GM12878 (cell line): ENCODE measurements around the gene RIC1. TPM values are rescaled to one million over a fixed set of nuclear protein-coding genes. Genes with fewer than 3 reads are reported as not detected.

ENCODE experiments used
- ATF7 ChIP-seq: fragments of 450-650 bp; IDR thresholded peaks from 2 replicates; pipeline ENCODE4 v1.6.1; 2016; ENCODE audit warnings: low read depth, mild to moderate bottlenecking
- CEBPB ChIP-seq, 2 experiments: fragments of 150-350 bp in 1 of 2; IDR thresholded peaks; 2 replicates each; pipeline ENCODE4 v1.6.1; 2012 to 2014; ENCODE audit warnings: low read depth in 2 of 2, low read length in 2 of 2, borderline replicate concordance in 1 of 2, inconsistent platforms in 1 of 2
- GATAD2B ChIP-seq: fragments of 450-650 bp; conservative IDR thresholded peaks from 2 replicates; pipeline ENCODE4 v1.6.1; 2017; ENCODE audit warnings: low read depth, mild to moderate bottlenecking, moderate library complexity
- HDAC2 ChIP-seq: fragments of 200-600 bp; sonication (generic); IDR thresholded peaks from 2 replicates; pipeline ENCODE4 v1.6.1; 2017
- MAX ChIP-seq: IDR thresholded peaks from 2 replicates; pipeline ENCODE4 v1.6.1; 2012; ENCODE audit warnings: low read depth, low read length, improper control_type of control experiment
- MEF2A ChIP-seq: IDR thresholded peaks from 2 replicates; pipeline ENCODE4 v1.6.1; 2011; ENCODE audit warnings: low read depth, mild to moderate bottlenecking, low read length, moderate library complexity; ENCODE audit not compliant: insufficient read depth
- MXI1 ChIP-seq: fragments of 150-350 bp; IDR thresholded peaks from 2 replicates; pipeline ENCODE4 v1.6.1; 2011; ENCODE audit warnings: low read depth, mild to moderate bottlenecking, inconsistent platforms, low read length, improper control_type of control experiment
- NFYB ChIP-seq: IDR thresholded peaks from 2 replicates; pipeline ENCODE4 v1.6.1; 2011; ENCODE audit warnings: low read depth, mild to moderate bottlenecking, low read length, improper control_type of control experiment, moderate library complexity; ENCODE audit not compliant: insufficient read depth
- RUNX3 ChIP-seq: IDR thresholded peaks from 2 replicates; pipeline ENCODE4 v1.6.1; 2012; ENCODE audit warnings: low read length, inconsistent platforms
- SREBF1 ChIP-seq: IDR thresholded peaks from 2 replicates; pipeline ENCODE4 v1.6.1; 2012; ENCODE audit warnings: mild to moderate bottlenecking, low read length
- SREBF2 ChIP-seq: IDR thresholded peaks from 2 replicates; pipeline ENCODE4 v1.6.1; 2012; ENCODE audit warnings: mild to moderate bottlenecking, low read length
- TCF3 ChIP-seq: IDR thresholded peaks from 2 replicates; pipeline ENCODE4 v1.6.1; 2012; ENCODE audit warnings: low read depth, mild to moderate bottlenecking, low read length, borderline replicate concordance; ENCODE audit not compliant: insufficient read depth
- YY1 ChIP-seq: IDR thresholded peaks from 2 replicates; pipeline ENCODE4 v1.6.1; 2011; ENCODE audit warnings: low read depth, mild to moderate bottlenecking, low read length
- ZBED1 ChIP-seq: IDR thresholded peaks from 2 replicates; pipeline ENCODE4 v1.6.1; 2016; ENCODE audit warnings: borderline replicate concordance
- polyA plus RNA-seq, 11 experiments: library from polyadenylated mRNA; depleted of rRNA in 4 of 11; unstranded in 6 of 11; stranded (reverse) in 5 of 11; fragments of >200 nt; fragmentation: Nextera tagmentation in 4 of 11; fragmentation: Illumina TruSeq in 1 of 11; extraction: Ambion mirVana in 4 of 11; extraction: Trizol in 1 of 11; gene quantifications; 1 replicate in 1 of 11; 2 replicates in 10 of 11; pipeline versions ENCODE4 v1.2.1 to v1.2.3, GENCODE V29; 2011 to 2016; ENCODE audit warnings: inconsistent platforms in 2 of 11, missing spikeins in 2 of 11, low read depth in 1 of 11
- total RNA-seq, 4 experiments: library from RNA; depleted of rRNA in 3 of 4; stranded (reverse); fragments of >200 nt in 3 of 4; fragmentation: Illumina TruSeq in 1 of 4; extraction: Trizol in 1 of 4; gene quantifications; 2 replicates each; pipeline versions ENCODE4 v1.2.1 to v1.2.3, GENCODE V29; 2013 to 2021
- TF ChIP-seq, protein P1 (sequence below): fragments of 450-650 bp; IDR thresholded peaks from 2 replicates; pipeline ENCODE4 v1.6.1; 2018; ENCODE audit warnings: mild to moderate bottlenecking, low read depth, moderate library complexity; ENCODE audit not compliant: partially characterized antibody

Gene RIC1
- total and polyA plus RNA-seq, 10 of the 15 experiments (the other 5 are each of a cell fraction or from before 2014, with no cell fraction given), result 6.2 to 59.8 (median 33.3) TPM

DNA sequence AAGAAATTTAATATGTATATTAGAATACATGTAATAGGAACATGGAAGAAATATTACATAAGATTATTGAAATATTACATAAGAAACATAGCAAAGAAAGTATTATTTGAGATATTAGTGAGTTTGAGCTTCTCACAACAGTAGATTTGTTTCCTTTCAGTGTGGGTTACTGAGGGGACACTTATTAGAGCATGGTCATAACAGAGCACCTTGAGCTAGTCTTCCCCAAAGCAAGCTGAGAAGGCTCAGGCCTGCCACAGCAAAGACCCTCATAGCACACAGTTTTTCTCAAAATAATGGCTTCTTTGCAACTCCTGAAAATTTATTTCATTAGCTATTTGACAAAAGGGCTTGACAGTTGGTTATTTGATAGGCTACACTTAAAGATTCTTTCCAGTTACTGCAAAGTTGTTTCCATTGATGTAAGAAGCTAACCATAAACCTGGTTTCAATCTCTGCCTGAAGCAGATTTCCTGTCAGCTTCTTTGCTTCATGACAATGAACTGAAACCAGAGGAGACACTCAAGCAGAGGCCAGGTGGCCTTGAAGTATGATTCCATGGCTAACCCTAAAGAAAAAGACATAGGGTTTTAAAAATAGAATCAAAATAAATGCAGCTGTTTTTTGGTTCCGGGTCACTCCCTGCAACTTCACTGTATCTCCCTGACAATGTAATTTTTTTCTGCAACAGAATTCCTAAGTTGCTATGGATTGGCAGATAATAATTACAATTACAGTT, 135.4 kb downstream of the RIC1 start (continued):
- TF ChIP-seq MEF2A, result peak; percentile 64
- no peak for TF ChIP-seq ZBED1
- no peak for TF ChIP-seq NFYB
- TF ChIP-seq HDAC2, result no peak
- TF ChIP-seq MXI1, result no peak
- no peak for TF ChIP-seq YY1
- TF ChIP-seq TCF3, result peak; percentile 58; the same call in 1 of the 2 replicates
- TF ChIP-seq SREBF1, result no peak
- TF ChIP-seq, protein P1, sequence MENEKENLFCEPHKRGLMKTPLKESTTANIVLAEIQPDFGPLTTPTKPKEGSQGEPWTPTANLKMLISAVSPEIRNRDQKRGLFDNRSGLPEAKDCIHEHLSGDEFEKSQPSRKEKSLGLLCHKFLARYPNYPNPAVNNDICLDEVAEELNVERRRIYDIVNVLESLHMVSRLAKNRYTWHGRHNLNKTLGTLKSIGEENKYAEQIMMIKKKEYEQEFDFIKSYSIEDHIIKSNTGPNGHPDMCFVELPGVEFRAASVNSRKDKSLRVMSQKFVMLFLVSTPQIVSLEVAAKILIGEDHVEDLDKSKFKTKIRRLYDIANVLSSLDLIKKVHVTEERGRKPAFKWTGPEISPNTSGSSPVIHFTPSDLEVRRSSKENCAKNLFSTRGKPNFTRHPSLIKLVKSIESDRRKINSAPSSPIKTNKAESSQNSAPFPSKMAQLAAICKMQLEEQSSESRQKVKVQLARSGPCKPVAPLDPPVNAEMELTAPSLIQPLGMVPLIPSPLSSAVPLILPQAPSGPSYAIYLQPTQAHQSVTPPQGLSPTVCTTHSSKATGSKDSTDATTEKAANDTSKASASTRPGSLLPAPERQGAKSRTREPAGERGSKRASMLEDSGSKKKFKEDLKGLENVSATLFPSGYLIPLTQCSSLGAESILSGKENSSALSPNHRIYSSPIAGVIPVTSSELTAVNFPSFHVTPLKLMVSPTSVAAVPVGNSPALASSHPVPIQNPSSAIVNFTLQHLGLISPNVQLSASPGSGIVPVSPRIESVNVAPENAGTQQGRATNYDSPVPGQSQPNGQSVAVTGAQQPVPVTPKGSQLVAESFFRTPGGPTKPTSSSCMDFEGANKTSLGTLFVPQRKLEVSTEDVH, result no peak
- TF ChIP-seq CEBPB (IDR thresholded peaks at IDR 0.05; ENCODE audit: borderline replicate concordance in 1 of 2, low read depth in 2 of 2, low read length in 2 of 2), result no peak
- no peak for TF ChIP-seq GATAD2B
- no peak for TF ChIP-seq SREBF2
- TF ChIP-seq ATF7, result no peak
- no peak for TF ChIP-seq MAX
- TF ChIP-seq RUNX3, result peak; percentile 62
